CD14-positive monocyte (primary cell): ENCODE results near the gene ANKRD40CL. TPM values are rescaled to one million over a fixed set of nuclear protein-coding genes. Genes with fewer than 3 reads are reported as not detected.
"Not testable (repeated sequence)": the region's sequence is repeated elsewhere in the genome, so short reads cannot be mapped to it uniquely, and the experiment has no call there.

Experiments used
- DNase-seq, 3 donors: peaks; one replicate each; pipeline ENCODE4 v3.0.0-alpha.2; 2011 to 2022
- H2AFZ ChIP-seq: 2 replicates; pipeline ENCODE4 v1.6.0; 2012; ENCODE audit warnings: mild to moderate bottlenecking, low read depth, low read length, inconsistent platforms; ENCODE audit not compliant: insufficient read depth, poor library complexity, severe bottlenecking
- H3K27ac ChIP-seq, 2 donors: 1 replicate in 1 of 2; 2 replicates in 1 of 2; pipeline ENCODE4 v1.5.1; 2012 to 2013; ENCODE audit warnings: low read length in 2 of 2, control low read depth in 1 of 2, inconsistent platforms in 1 of 2, low read depth in 1 of 2, mild to moderate bottlenecking in 1 of 2
- H3K27me3 ChIP-seq, 2 donors: one replicate each; pipeline versions ENCODE4 v1.6.0 to v1.6.1; 2011 to 2013; ENCODE audit warnings: low read length in 2 of 2; ENCODE audit not compliant: control insufficient read depth in 2 of 2, insufficient read depth in 2 of 2
- H3K36me3 ChIP-seq, 2 donors: replicated peaks in 1 of 2; 1 replicate in 1 of 2; 2 replicates in 1 of 2; pipeline versions ENCODE4 v1.5.1 to v1.6.1; 2012 to 2013; ENCODE audit warnings: low read length in 2 of 2, control low read depth in 1 of 2, inconsistent platforms in 1 of 2, mild to moderate bottlenecking in 1 of 2; ENCODE audit not compliant: insufficient read depth in 2 of 2, control insufficient read depth in 1 of 2
- H3K4me1 ChIP-seq, 2 donors: 1 replicate in 1 of 2; 2 replicates in 1 of 2; pipeline versions ENCODE4 v1.5.1 to v1.6.1; 2012 to 2013; ENCODE audit warnings: low read length in 2 of 2, control low read depth in 1 of 2, inconsistent platforms in 1 of 2, mild to moderate bottlenecking in 1 of 2, moderate library complexity in 1 of 2; ENCODE audit not compliant: insufficient read depth in 2 of 2, control insufficient read depth in 1 of 2
- H3K4me2 ChIP-seq: replicated peaks from 2 replicates; pipeline ENCODE3; 2012; ENCODE audit warnings: low read length, moderate library complexity, mild to moderate bottlenecking; ENCODE audit not compliant: poor library complexity, severe bottlenecking; ENCODE audit errors: extremely low read depth
- H3K4me3 ChIP-seq, 3 experiments: fragments of 200-600 bp in 1 of 3; sonication (generic) in 1 of 3; replicated peaks in 1 of 3; 1 replicate in 2 of 3; 2 replicates in 1 of 3; pipeline ENCODE4 v1.5.1; 2011 to 2013; ENCODE audit warnings: low read length in 3 of 3, mild to moderate bottlenecking in 3 of 3, control low read depth in 2 of 3, low read depth in 2 of 3, inconsistent platforms in 1 of 3, moderate library complexity in 1 of 3
- H3K79me2 ChIP-seq: 2 replicates; pipeline ENCODE4 v1.6.0; 2012; ENCODE audit warnings: mild to moderate bottlenecking, control low read depth, inconsistent platforms, low read length, moderate library complexity; ENCODE audit not compliant: insufficient read depth
- H3K9ac ChIP-seq: 2 replicates; pipeline ENCODE4 v1.6.0; 2017; ENCODE audit warnings: low read length, mild to moderate bottlenecking; ENCODE audit not compliant: insufficient read depth, poor library complexity, severe bottlenecking
- H3K9me3 ChIP-seq, 2 donors: replicated peaks in 1 of 2; 1 replicate in 1 of 2; 2 replicates in 1 of 2; pipeline versions ENCODE4 v1.5.1 to v1.6.1; 2012 to 2013; ENCODE audit warnings: low read length in 2 of 2, control low read depth in 1 of 2; ENCODE audit not compliant: control insufficient read depth in 1 of 2, insufficient read depth in 1 of 2
- H4K20me1 ChIP-seq: 2 replicates; pipeline ENCODE4 v1.6.0; 2012; ENCODE audit warnings: mild to moderate bottlenecking, low read length, control low read depth, moderate library complexity; ENCODE audit not compliant: insufficient read depth
- H3K27ac Mint-ChIP-seq, 7 donors: one replicate each; pipeline ENCODE4 v1.8.0; 2020; ENCODE audit warnings: mild to moderate bottlenecking in 7 of 7, mixed read lengths in 7 of 7, moderate library complexity in 6 of 7, inconsistent platforms in 2 of 7
- H3K27me3 Mint-ChIP-seq, 3 donors: one replicate each; pipeline ENCODE4 v1.8.0; 2021 to 2022; ENCODE audit warnings: low read depth in 3 of 3, mild to moderate bottlenecking in 3 of 3, mixed read lengths in 3 of 3, moderate library complexity in 3 of 3, inconsistent platforms in 1 of 3
- H3K36me3 Mint-ChIP-seq, 2 donors: one replicate each; pipeline ENCODE4 v1.8.0; 2020; ENCODE audit warnings: mixed read lengths in 2 of 2, inconsistent platforms in 1 of 2, mild to moderate bottlenecking in 1 of 2
- H3K4me1 Mint-ChIP-seq: one replicate; pipeline ENCODE4 v1.8.0; 2020; ENCODE audit warnings: mild to moderate bottlenecking, mixed read lengths
- H3K4me3 Mint-ChIP-seq, 2 donors: one replicate each; pipeline ENCODE4 v1.8.0; 2020; ENCODE audit warnings: mild to moderate bottlenecking in 2 of 2, mixed read lengths in 2 of 2, moderate library complexity in 1 of 2
- H3K9me3 Mint-ChIP-seq, 7 donors: one replicate each; pipeline ENCODE4 v1.8.0; 2020 to 2022; ENCODE audit warnings: mixed read lengths in 7 of 7, mild to moderate bottlenecking in 6 of 7, moderate library complexity in 6 of 7, inconsistent platforms in 2 of 7
- CTCF ChIP-seq: fragments of 200-600 bp; IDR thresholded peaks from one replicate; pipeline ENCODE4 v1.8.0; 2022; ENCODE audit warnings: antibody characterized with exemption, mild to moderate bottlenecking
- WGBS: methylation state at CpG from one replicate; pipeline ENCODE4 v1.1.5; 2013; ENCODE audit warnings: missing lambda C conversion rate; ENCODE audit not compliant: insufficient coverage; 5-methylcytosine and 5-hydroxymethylcytosine counted together
- intact Hi-C, 2 donors: fragments of 100-400 bp; cut with micrococcal nuclease; formaldehyde crosslinking; loops; one replicate each; pipeline versions ENCODE4 v1.15.0 to v1.15.1; 2023
- polyA plus RNA-seq, 3 donors: library from polyadenylated mRNA; depleted of rRNA in 1 of 3; unstranded in 2 of 3; stranded (reverse) in 1 of 3; fragments of 300-500 nt in 2 of 3; fragments of >200 nt in 1 of 3; fragmentation: Illumina TruSeq in 2 of 3; gene quantifications; 1 replicate in 2 of 3; 2 replicates in 1 of 3; pipeline ENCODE4 v1.2.3, GENCODE V29; 2012 to 2021

ANKRD40CL gene
- polyA plus RNA-seq, 3 donors: not detected

GRCh38 chr17:50725769-50726655 is 41.3 kb downstream of the ANKRD40CL start:
- H3K79me2 ChIP-seq: peaks cover 100% of the 10 kb centered on the region
- H3K9ac ChIP-seq: no peak overlapping the region
- no peak overlapping the region for H3K4me3 Mint-ChIP-seq
- H3K27me3 Mint-ChIP-seq: no peaks in the 10 kb centered on the region
- no peak overlapping the region for H3K4me2 ChIP-seq
- no peaks in the 10 kb centered on the region for H3K27me3 ChIP-seq
- no peaks in the 10 kb centered on the region for H3K9me3 ChIP-seq
- no peak overlapping the region for H3K4me3 ChIP-seq
- H3K27ac ChIP-seq: peak overlapping the region in 1 of 2 donors; percentile 36
- H3K4me1 ChIP-seq: peaks cover 19 to 29% of the 10 kb centered on the region in 2 donors
- intact Hi-C loops: no loop called here
- peaks cover 2 to 10% of the 10 kb centered on the region in 2 donors for H3K36me3 ChIP-seq
- peaks cover 41% of the 10 kb centered on the region for H3K4me1 Mint-ChIP-seq
- no peak overlapping the region for H2AFZ ChIP-seq
- peak overlapping the region in 3 of 7 donors; percentile 42 to 78 (median 50) for H3K27ac Mint-ChIP-seq
- DNase-seq: no peak
- peaks cover 7 to 8% of the 10 kb centered on the region in 2 donors for H3K36me3 Mint-ChIP-seq
- peaks cover 100% of the 10 kb centered on the region for H4K20me1 ChIP-seq
- 93% methylated on average over 8 of the region's 12 CpGs for WGBS
- no peaks in the 10 kb centered on the region for H3K9me3 Mint-ChIP-seq
- TF ChIP-seq CTCF: no peak

DNA sequence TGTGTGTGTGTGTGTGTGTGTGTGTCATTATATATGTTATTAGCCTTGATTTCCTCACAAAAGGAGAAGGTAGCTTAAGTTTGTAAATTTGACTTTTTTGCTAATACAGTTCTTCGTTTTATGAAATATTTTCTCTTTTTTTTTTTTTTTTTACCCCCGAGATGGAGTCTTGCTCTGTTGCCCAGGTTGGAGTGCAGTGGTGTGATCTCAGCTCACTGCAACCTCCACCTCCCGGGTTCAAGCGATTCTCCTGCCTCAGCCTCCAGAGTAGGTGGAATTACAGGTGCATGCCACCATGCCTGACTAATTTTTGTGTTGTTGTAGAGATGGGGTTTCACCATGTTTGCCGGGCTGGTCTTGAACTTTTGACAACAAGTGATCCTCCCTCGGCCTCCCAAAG is 42.7 kb downstream of the ANKRD40CL start:
- H3K9me3 Mint-ChIP-seq, H3K9ac ChIP-seq, H3K4me3 Mint-ChIP-seq, H3K9me3 ChIP-seq, H3K4me2 ChIP-seq, DNase-seq, H3K4me3 ChIP-seq, H3K27me3 Mint-ChIP-seq, intact Hi-C loops, H3K27ac ChIP-seq, H3K36me3 Mint-ChIP-seq, H3K27me3 ChIP-seq, H2AFZ ChIP-seq: not testable (repeated sequence)
- Histone ChIP-seq H3K4me1 (peaks cover 23 to 37% of the 10 kb centered on the region in 2 donors), H3K79me2 (peaks cover 100% of the 10 kb centered on the region), H3K36me3 (peaks cover 2 to 10% of the 10 kb centered on the region in 2 donors), H4K20me1 (peaks cover 96% of the 10 kb centered on the region)
- H3K27ac Mint-ChIP-seq: peak overlapping the region in 3 of 7 donors; percentile 30 to 60 (median 53)
- peaks cover 47% of the 10 kb centered on the region for H3K4me1 Mint-ChIP-seq
- WGBS: no CpG with 5 or more reads among the region's 6 CpGs
